ENCODE measurements around the gene SLC6A14.

Gene SLC6A14, protein sequence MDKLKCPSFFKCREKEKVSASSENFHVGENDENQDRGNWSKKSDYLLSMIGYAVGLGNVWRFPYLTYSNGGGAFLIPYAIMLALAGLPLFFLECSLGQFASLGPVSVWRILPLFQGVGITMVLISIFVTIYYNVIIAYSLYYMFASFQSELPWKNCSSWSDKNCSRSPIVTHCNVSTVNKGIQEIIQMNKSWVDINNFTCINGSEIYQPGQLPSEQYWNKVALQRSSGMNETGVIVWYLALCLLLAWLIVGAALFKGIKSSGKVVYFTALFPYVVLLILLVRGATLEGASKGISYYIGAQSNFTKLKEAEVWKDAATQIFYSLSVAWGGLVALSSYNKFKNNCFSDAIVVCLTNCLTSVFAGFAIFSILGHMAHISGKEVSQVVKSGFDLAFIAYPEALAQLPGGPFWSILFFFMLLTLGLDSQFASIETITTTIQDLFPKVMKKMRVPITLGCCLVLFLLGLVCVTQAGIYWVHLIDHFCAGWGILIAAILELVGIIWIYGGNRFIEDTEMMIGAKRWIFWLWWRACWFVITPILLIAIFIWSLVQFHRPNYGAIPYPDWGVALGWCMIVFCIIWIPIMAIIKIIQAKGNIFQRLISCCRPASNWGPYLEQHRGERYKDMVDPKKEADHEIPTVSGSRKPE

DNA sequence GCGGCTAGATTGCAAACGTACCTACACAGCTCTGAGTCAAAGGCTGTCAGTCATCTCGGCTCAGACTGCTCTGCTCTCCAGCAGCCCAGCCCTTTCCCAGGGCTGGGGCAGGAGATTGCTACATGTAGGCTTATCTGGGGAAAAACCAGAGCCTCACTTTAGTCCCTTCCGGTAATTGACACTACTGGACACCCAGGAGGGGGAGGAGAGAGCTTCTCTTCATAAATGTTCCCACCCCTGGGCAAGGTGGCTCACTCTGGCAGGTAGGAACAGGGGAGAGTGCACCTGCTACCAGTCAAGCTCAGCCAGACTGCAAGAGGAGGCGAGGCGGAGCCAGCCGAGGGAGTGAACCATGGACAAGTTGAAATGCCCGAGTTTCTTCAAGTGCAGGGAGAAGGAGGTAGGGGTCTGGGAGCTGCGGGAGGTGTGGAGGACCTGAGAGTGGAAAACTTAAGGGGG lies at the start of gene SLC6A14:
Gene SLC6A14 (plus strand): TSS at position 249 of the 459 bp plus-strand sequence. CDS start 104 bp downstream, at position 353.
- DNase-seq = no peak

DNA sequence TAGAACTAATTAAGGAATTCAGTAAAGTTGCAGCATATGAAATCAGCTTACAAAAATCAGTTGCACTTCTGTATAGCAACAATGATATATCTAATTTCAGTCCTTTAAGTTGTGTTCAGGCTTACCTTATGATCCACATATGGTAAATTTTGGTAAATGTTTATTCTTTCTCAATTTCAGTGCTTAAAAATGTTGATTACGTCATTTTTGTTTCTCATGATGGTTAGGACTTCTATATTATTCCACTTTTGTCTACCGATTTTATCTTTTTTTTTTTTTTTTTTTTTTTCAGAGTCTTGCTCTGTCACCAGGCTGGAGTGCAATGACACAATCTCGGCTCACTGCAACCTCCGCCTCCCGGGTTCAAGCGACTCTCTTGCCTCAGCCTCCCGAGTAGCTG lies 40.7 kb upstream of the SLC6A14 start:
- DNase-seq = no peak

DNA sequence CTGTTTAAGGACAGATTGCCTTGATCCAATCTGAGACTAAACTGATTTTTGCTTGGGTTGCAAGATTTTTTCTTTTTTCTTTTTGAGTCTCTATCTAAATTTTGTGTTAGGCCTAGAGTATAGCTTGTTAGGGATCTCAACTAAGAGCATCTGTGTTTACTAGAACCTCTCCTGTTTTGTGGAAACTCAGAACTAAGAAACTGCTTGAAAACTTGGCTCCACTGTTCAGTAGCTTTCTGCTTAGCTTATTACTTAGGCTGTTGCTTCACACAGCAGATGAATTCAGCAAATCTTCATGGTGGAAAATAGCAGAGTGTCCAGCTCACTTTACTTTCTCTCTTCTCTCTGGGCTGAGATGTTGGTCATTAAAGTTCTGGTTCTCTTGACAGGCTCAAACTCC lies 36.7 kb upstream of the SLC6A14 start:
- no peak for DNase-seq

DNA sequence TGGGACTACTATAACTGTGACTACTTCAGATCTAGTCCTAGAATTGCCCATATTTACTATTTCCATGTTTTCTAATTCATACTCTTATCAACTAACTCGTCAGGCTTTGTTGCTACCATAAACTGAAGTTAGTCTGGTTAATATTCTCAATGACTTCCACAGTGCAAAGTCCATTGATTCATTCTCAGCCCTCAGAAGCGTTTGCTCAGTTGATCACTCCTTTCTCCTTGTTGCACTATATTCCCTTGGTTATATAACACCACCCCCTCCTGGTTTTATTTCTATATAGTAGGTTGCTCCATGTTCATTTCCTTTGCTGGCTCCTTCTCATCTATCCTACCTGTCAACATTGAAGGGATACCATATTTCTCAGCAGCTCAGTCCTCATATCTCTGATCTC lies 27.2 kb upstream of the SLC6A14 start:
- DNase-seq = no peak

DNA sequence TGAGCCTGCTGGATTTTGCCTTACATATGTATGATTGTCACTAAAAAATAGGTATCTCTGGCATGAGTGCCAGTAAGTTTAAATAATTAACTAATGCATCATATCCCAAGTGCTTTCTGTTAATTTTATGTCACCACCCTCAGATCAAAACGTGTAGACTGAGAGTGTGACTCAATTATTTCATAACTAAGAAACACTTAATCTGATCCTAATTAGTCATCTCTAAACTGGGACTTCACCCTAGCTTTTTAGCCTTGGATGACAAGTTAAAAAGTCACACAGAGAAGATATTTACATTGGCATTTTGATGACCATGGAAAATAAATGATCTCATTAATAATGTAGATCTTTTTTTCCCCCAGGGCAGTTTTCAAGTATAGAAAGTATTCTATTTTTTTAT lies 23.1 kb upstream of the SLC6A14 start:
- no peak for DNase-seq

DNA sequence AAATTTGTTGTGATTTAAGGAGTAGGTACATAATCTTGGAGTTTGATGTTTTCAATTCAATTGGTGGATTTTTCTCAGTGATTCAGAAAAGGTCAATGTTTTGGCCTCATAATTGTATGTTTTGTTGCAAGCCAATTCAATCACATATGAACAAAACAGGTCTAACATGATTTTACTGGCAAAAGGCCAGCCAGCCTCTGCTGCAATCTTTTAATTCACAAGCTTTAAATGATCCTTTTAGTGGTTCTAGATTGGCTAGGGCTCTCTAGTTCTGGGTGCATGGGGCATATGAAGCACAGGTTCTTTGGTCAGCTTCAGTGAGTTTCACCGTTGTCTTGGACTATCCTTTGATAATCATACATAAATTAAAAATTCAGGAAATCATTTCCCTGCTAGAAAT lies 19.2 kb upstream of the SLC6A14 start:
- no peak for DNase-seq

DNA sequence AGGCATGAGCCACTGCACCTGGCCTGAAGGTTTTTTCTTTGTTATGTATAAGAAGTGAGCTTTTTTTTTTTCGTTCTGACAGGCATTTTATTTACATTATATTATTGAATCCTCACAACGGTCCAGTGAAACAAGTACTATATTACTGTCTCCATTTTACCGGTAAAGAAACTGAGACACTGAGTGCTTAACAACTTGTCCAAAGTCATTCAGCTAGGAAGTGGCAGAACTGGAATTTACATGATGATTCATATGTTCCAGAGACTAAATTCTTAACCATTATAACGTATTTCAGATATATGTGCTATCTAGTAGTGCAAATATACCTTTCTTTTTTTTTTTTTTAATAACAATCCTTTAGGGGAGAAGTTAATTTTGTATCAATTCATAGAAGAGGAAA lies 18.4 kb upstream of the SLC6A14 start:
- no peak for DNase-seq

DNA sequence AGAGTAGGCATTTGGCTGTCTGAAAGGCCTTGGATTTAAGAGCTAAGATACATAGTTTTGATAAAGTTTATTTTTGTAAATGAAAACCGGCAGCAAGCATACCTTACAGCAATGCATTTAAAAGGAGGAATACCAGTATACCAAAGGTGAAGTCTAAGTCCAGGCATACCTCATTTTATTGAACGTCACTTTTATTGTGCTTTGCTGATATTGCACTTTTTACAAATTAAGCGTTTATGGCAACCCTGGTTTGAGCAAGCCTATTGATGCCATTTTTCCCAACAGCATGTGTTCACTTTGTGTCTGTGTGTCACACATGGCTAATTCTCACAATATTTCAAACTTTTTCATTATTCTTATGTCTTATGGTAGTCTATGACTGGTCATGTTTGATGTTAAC lies 8.4 kb upstream of the SLC6A14 start:
- DNase-seq = no peak

DNA sequence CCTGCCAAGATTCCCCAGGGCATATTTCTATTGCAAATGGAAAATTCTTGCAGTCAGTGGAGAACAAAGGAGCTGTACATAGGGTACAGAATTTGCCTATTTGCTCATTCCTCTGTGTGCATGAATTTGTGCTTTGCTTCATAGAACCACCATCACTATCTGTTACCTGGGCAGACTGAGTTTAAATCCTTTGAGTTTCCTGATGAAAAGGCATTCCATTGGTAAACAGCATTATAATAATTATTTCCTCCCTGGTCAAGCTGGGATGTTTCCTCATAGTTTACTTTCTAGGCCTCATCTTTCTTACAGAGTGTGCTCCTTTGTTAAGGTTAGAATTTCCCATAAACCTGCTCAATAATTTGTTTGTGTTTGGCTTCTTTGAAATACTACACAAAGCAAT lies 809 bp upstream of the SLC6A14 start:
- DNase-seq = no peak

DNA sequence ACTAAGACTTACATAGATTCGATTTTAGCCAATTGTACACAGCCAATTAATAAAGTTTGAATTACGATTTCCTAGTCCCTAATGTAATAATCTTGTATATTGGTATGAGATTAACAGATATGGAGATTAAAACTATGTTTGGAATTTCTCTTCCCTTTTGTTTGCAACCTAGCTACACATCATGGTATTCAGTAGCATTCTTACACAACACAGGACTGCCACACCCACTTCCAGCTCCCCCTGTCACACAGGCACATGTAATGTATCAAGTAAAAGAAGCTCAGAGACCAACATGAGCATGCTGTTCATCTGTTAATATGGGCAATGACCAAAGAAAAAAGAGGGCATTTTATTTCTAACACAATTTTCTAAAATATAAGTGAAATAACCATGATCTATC lies 12.8 kb downstream of the SLC6A14 start:
- no peak for DNase-seq

DNA sequence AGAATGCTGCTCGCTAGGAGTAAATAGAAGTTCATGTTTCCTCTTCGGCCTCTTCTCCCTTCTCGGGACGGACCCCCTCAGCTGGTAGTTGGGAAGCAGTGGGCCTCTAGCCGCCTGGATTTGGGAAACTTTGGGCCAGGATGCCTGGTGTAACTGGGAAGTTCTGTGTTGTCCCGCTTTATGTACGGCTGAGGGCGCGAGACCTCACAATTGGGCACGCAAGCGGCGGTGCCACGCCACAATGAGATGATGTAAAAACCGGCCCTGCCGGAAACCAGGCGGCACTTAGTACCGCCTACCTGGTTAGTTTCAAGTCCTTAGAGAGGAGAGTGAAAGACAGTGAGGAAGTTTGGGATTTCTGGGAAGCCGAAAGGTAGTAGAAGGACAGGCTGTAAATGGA lies 26.4 kb downstream of the SLC6A14 start, which contains the start of gene CT83:
Gene CT83 (minus strand): TSS at position 155 of the 400 bp plus-strand sequence. CDS start 120 bp downstream, at position 35.
- no peak for DNase-seq

DNA sequence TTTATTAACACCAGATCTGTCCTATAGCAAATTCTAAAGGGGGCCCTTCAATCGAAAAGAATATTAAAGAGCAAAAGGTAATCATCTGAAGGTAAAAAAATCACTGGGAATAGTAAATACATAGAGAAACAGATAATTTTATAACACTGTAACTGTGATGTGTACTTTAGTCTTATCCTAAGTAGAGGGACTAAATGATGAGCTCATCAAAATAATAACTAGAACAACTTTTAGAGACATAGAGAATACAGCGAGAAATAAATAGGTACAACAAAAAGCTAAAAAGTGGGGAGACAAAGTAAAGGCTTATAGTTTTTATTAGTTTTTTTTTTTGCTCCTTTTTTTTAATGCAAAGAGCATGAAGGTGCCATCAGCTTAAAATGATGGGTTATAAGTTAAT lies 43.7 kb downstream of the SLC6A14 start:
- no peak for DNase-seq

DNA sequence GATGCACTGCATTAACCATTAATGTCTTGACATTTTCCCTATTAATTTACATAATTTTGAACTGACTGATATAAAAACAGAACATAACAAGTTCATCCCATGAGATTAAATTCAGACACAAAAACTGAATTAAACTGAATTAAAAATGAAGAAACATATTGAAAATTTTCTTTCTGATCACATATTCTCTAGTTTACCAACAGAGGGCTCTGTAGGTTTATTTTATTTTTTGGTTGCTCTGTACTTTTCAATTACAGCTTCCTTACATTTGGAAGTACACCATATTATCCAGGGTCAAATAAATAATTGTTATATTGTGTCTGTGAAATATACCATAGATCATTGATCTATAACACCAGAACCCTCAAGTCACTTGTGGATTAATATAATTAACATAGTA lies 53.7 kb downstream of the SLC6A14 start:
- no peak for DNase-seq

DNA sequence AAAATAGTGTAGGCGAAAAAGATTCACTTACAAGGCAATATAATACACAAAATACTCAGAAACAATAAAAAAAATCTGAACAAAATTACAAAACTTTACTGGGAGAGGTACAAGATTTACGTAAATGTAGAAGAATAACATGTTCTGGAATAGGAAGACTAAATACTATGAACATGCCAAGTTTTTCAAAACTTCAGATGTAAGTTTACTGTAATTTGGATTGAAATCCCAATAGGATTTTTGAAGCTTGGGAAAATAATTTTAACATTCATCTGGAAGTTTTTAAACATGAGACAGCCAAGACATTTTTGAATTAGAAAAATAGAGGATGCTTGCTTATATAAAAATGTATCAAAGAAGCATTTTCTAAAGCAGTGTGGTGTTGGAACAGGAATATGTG lies 56.9 kb downstream of the SLC6A14 start:
- DNase-seq = no peak

DNA sequence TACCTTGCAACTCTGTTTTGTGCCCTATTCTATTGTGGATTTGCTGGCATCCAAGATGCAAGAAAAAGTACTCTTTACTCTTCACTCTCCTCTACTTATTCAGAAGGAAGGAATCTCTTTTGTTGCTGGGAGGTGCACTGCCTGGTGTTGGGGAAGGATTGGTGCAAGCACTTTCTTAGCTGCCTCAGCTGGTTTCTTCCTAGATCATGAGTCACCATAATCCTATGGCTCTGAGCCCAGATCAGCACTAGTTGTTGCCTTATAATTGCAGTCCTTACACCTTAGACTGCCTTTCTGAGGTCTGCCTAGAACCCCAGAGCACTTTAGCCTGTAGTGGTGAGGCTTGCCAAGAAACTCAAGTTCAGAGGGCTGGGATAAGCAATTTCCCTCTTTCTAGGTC lies 63.4 kb downstream of the SLC6A14 start:
- DNase-seq = no peak
